Trophoblast cell (in vitro differentiated cells and primary cell): ENCODE measurements around the gene MSH5.

ENCODE experiments used
- DNase-seq, 2 donors: peaks; one replicate each; pipeline ENCODE4 v3.0.0-alpha.2; 2016
- H2AFZ ChIP-seq: 2 replicates; pipeline ENCODE4 v1.6.1; 2013; ENCODE audit warnings: low read length, moderate library complexity, mild to moderate bottlenecking; ENCODE audit not compliant: insufficient read depth, poor library complexity
- H2AK5ac ChIP-seq: 2 replicates; pipeline ENCODE4 v1.6.1; 2013; ENCODE audit warnings: mild to moderate bottlenecking, low read length
- H2BK120ac ChIP-seq: 2 replicates; pipeline ENCODE4 v1.6.1; 2013; ENCODE audit warnings: low read length, mild to moderate bottlenecking, moderate library complexity; ENCODE audit not compliant: insufficient read depth, poor library complexity
- H2BK12ac ChIP-seq: 2 replicates; pipeline ENCODE4 v1.6.1; 2013; ENCODE audit warnings: mild to moderate bottlenecking, low read length, moderate library complexity
- H2BK5ac ChIP-seq: 2 replicates; pipeline ENCODE4 v1.6.1; 2013; ENCODE audit warnings: low read length, low read depth, moderate library complexity, mild to moderate bottlenecking; ENCODE audit not compliant: poor library complexity
- H3K14ac ChIP-seq: 2 replicates; pipeline ENCODE4 v1.6.1; 2013; ENCODE audit warnings: mild to moderate bottlenecking, low read length
- H3K18ac ChIP-seq: 2 replicates; pipeline ENCODE4 v1.6.1; 2013; ENCODE audit warnings: mild to moderate bottlenecking, low read length
- H3K23ac ChIP-seq: 2 replicates; pipeline ENCODE4 v1.6.1; 2013; ENCODE audit warnings: low read length
- H3K27ac ChIP-seq: 2 replicates; pipeline ENCODE4 v1.5.1; 2013; ENCODE audit warnings: low read depth, mild to moderate bottlenecking, inconsistent platforms, low read length, moderate library complexity
- H3K27me3 ChIP-seq: 2 replicates; pipeline ENCODE4 v1.6.1; 2013; ENCODE audit warnings: inconsistent platforms, mild to moderate bottlenecking, low read length, moderate library complexity; ENCODE audit not compliant: insufficient read depth
- H3K36me3 ChIP-seq, 2 experiments: 1 replicate in 1 of 2; 2 replicates in 1 of 2; pipeline ENCODE4 v1.6.1; 2013; ENCODE audit warnings: low read length in 2 of 2, mild to moderate bottlenecking in 2 of 2, moderate library complexity in 1 of 2; ENCODE audit not compliant: insufficient read depth in 2 of 2, control insufficient read depth in 1 of 2
- H3K4ac ChIP-seq: 2 replicates; pipeline ENCODE4 v1.6.1; 2013; ENCODE audit warnings: low read depth, mild to moderate bottlenecking, low read length, moderate library complexity
- H3K4me1 ChIP-seq, 2 experiments: 1 replicate in 1 of 2; 2 replicates in 1 of 2; pipeline ENCODE4 v1.6.1; 2013; ENCODE audit warnings: low read length in 2 of 2, mild to moderate bottlenecking in 2 of 2, moderate library complexity in 1 of 2; ENCODE audit not compliant: insufficient read depth in 2 of 2, control insufficient read depth in 1 of 2
- H3K4me2 ChIP-seq: 2 replicates; pipeline ENCODE4 v1.6.1; 2013; ENCODE audit warnings: inconsistent platforms, mild to moderate bottlenecking, low read length, moderate library complexity
- H3K4me3 ChIP-seq: 2 replicates; pipeline ENCODE4 v1.5.1; 2013; ENCODE audit warnings: mild to moderate bottlenecking, low read depth, low read length, inconsistent platforms
- H3K79me1 ChIP-seq: one replicate; pipeline ENCODE4 v1.6.1; 2013; ENCODE audit warnings: low read length
- H3K79me2 ChIP-seq: 2 replicates; pipeline ENCODE4 v1.6.1; 2013; ENCODE audit warnings: low read length, mild to moderate bottlenecking; ENCODE audit not compliant: control insufficient read depth, insufficient read depth, poor library complexity
- H3K9ac ChIP-seq: 2 replicates; pipeline ENCODE4 v1.6.1; 2013; ENCODE audit warnings: mild to moderate bottlenecking, low read length
- H3K9me3 ChIP-seq: 2 replicates; pipeline ENCODE4 v1.6.1; 2013; ENCODE audit warnings: low read depth, mild to moderate bottlenecking, control low read depth, inconsistent platforms, low read length; ENCODE audit not compliant: insufficient read depth
- H4K12ac ChIP-seq: 2 replicates; pipeline ENCODE4 v1.6.1; 2013; ENCODE audit warnings: low read depth, mild to moderate bottlenecking, low read length, moderate library complexity
- H4K8ac ChIP-seq: 2 replicates; pipeline ENCODE4 v1.6.1; 2013; ENCODE audit warnings: low read depth, mild to moderate bottlenecking, low read length, moderate library complexity
- H4K91ac ChIP-seq: one replicate; pipeline ENCODE4 v1.6.1; 2013; ENCODE audit warnings: low read depth, mild to moderate bottlenecking, low read length, moderate library complexity
- whole genome bisulfite sequencing: extraction: QIAGEN DNeasy Blood & Tissue Kit; methylation state at CpG from one replicate; pipeline ENCODE4 v1.1.7; 2013; ENCODE audit warnings: missing lambda C conversion rate; ENCODE audit not compliant: insufficient read length, insufficient coverage; ENCODE audit errors: extremely low coverage; 5-methylcytosine and 5-hydroxymethylcytosine counted together

MSH5 gene

DNA sequence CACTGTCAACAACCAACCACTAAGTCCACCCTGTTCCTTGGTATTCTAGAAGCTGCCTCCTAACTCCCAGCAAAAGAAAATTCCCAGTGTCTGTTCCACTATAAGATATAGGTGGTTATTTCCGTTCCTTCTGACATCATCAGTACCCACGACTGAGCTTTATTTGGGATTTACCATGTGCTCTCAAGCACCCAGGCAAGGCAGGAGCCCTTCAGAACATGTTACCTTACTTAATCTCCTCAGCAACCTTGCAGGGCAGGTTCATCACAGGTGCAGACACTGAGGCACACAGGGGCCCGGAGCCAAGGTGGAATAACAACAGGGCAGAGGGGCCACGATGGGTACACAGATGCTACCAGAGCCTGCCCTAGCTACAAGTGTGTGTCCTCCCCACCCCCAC, 47.5 kb upstream of the MSH5 start:
- no CpG with 5 or more reads among the region's 4 CpGs for WGBS
- DNase-seq: no peak
- Histone ChIP-seq H2AK5ac (no peak overlapping the region), H4K8ac (no peak overlapping the region), H2BK5ac (no peak overlapping the region), H3K79me2 (no peaks in the 10 kb centered on the region), H3K4me2 (no peak overlapping the region), H3K79me1 (peaks cover 13% of the 10 kb centered on the region), H3K36me3 (peaks cover 61 to 65% of the 10 kb centered on the region in 2 experiments), H3K23ac (no peak overlapping the region), H3K4me1 (peaks cover 11 to 15% of the 10 kb centered on the region in 2 experiments), H3K4ac (no peak overlapping the region), H4K91ac (no peak overlapping the region), H3K18ac (no peak overlapping the region), H3K27me3 (no peaks in the 10 kb centered on the region), H2BK12ac (no peak overlapping the region), H3K9ac (no peak overlapping the region), H3K27ac (no peak overlapping the region), H3K4me3 (no peak overlapping the region), H2BK120ac (no peak overlapping the region), H3K14ac (no peak overlapping the region), H4K12ac (no peak overlapping the region), H3K9me3 (no peaks in the 10 kb centered on the region), H2AFZ (no peak overlapping the region)

GRCh38 chr6:31692886-31693285, 46.9 kb upstream of the MSH5 start:
- no peak overlapping the region for H3K14ac ChIP-seq
- H4K91ac ChIP-seq: no peak overlapping the region
- no peaks in the 10 kb centered on the region for H3K79me2 ChIP-seq
- H2BK120ac ChIP-seq: no peak overlapping the region
- DNase-seq: no peak
- no peak overlapping the region for H3K9ac ChIP-seq
- no peak overlapping the region for H3K23ac ChIP-seq
- no peaks in the 10 kb centered on the region for H3K27me3 ChIP-seq
- no peak overlapping the region for H3K4me3 ChIP-seq
- peaks cover 11 to 15% of the 10 kb centered on the region in 2 experiments for H3K4me1 ChIP-seq
- H3K4ac ChIP-seq: no peak overlapping the region
- no peak overlapping the region for H2BK5ac ChIP-seq
- no peak overlapping the region for H3K27ac ChIP-seq
- WGBS: no CpG with 5 or more reads among the region's 9 CpGs
- no peak overlapping the region for H2BK12ac ChIP-seq
- H3K18ac ChIP-seq: no peak overlapping the region
- H4K12ac ChIP-seq: no peak overlapping the region
- H3K9me3 ChIP-seq: no peaks in the 10 kb centered on the region
- peaks cover 58 to 59% of the 10 kb centered on the region in 2 experiments for H3K36me3 ChIP-seq
- H3K79me1 ChIP-seq: peaks cover 13% of the 10 kb centered on the region
- no peak overlapping the region for H3K4me2 ChIP-seq
- no peak overlapping the region for H4K8ac ChIP-seq
- no peak overlapping the region for H2AFZ ChIP-seq
- H2AK5ac ChIP-seq: no peak overlapping the region

GRCh38 chr6:31693535-31693934, 46.3 kb upstream of the MSH5 start:
- Histone ChIP-seq H2BK5ac (no peak overlapping the region), H2AFZ (no peak overlapping the region), H2AK5ac (no peak overlapping the region), H3K9ac (no peak overlapping the region), H3K27ac (no peak overlapping the region), H3K14ac (no peak overlapping the region), H3K79me1 (peaks cover 13% of the 10 kb centered on the region), H4K8ac (no peak overlapping the region), H3K4me1 (peaks cover 11 to 15% of the 10 kb centered on the region in 2 experiments), H4K91ac (no peak overlapping the region), H3K79me2 (no peaks in the 10 kb centered on the region), H3K23ac (no peak overlapping the region), H3K4me3 (no peak overlapping the region), H3K27me3 (no peaks in the 10 kb centered on the region), H3K36me3 (peaks cover 51 to 53% of the 10 kb centered on the region in 2 experiments), H2BK12ac (no peak overlapping the region), H3K4ac (no peak overlapping the region), H3K18ac (no peak overlapping the region), H3K4me2 (no peak overlapping the region), H2BK120ac (no peak overlapping the region), H4K12ac (no peak overlapping the region), H3K9me3 (no peaks in the 10 kb centered on the region)
- WGBS: no CpG with 5 or more reads among the region's 6 CpGs
- DNase-seq: no peak

DNA sequence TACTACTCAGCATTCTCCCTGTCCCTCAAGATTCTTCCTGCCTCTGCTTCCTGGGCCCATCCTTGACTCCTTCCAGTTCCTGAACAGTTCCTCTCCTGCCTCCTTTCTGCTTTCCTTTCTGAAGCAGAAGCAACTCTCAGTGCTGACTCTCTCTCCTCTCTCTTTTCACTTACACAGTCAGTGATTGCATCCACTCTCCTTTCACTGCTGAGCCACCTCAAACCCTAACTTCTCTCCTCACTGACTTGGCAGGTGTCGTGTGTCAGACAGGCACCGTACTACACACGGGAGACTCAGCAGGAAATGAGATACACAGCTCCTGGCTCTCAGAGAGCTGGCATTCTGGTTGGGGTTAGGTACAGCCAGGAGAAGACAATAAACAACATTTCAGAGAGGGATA, 42.2 kb upstream of the MSH5 start:
- Histone ChIP-seq H3K9ac (no peak overlapping the region), H2AFZ (no peak overlapping the region), H3K27me3 (no peaks in the 10 kb centered on the region), H2AK5ac (no peak overlapping the region), H3K36me3 (peaks cover 33 to 35% of the 10 kb centered on the region in 2 experiments), H2BK12ac (no peak overlapping the region), H3K14ac (no peak overlapping the region), H3K4ac (no peak overlapping the region), H3K23ac (no peak overlapping the region), H3K27ac (no peak overlapping the region), H3K79me1 (peaks cover under 1% of the 10 kb centered on the region), H3K4me1 (peaks cover 7 to 10% of the 10 kb centered on the region in 2 experiments), H3K79me2 (peaks cover 3% of the 10 kb centered on the region), H3K4me3 (no peak overlapping the region), H4K8ac (no peak overlapping the region), H2BK5ac (no peak overlapping the region), H4K91ac (no peak overlapping the region), H2BK120ac (no peak overlapping the region), H3K4me2 (no peak overlapping the region), H3K9me3 (no peaks in the 10 kb centered on the region), H4K12ac (no peak overlapping the region), H3K18ac (no peak overlapping the region)
- WGBS: no CpG with 5 or more reads among the region's 3 CpGs
- DNase-seq: no peak
